Peyer's patch (tissue), 4 donors: Measurements from ENCODE around the gene GRM3. TPM values are rescaled to one million over a fixed set of nuclear protein-coding genes. Genes with fewer than 3 reads are reported as not detected.

Experiments used
- DNase-seq, 3 donors: peaks; one replicate each; pipeline ENCODE4 v3.0.0-alpha.2; 2017 to 2019
- H3K27ac ChIP-seq, 4 donors: fragments of 200-600 bp; sonication (generic); one replicate each; pipeline ENCODE4 v1.5.1; 2016 to 2019
- H3K27me3 ChIP-seq, 2 donors: fragments of 200-600 bp; sonication (generic); one replicate each; pipeline ENCODE4 v1.5.1; 2019
- H3K36me3 ChIP-seq, 3 donors: fragments of 200-600 bp; sonication (generic); one replicate each; pipeline ENCODE4 v1.5.1; 2016 to 2019
- H3K4me1 ChIP-seq, 4 donors: fragments of 200-600 bp; sonication (generic); one replicate each; pipeline ENCODE4 v1.5.1; 2016 to 2019
- H3K4me3 ChIP-seq, 4 donors: fragments of 200-600 bp; sonication (generic); 1 replicate in 3 of 4; 2 replicates in 1 of 4; pipeline ENCODE4 v1.5.1; 2016 to 2019; ENCODE audit warnings: mild to moderate bottlenecking in 1 of 4
- H3K9me3 ChIP-seq, 4 donors: fragments of 200-600 bp; sonication (generic); one replicate each; pipeline ENCODE4 v1.5.1; 2016 to 2019; ENCODE audit warnings: mild to moderate bottlenecking in 1 of 4
- CTCF ChIP-seq, 6 experiments: fragments of 450-650 bp in 4 of 6; fragments of 200-600 bp in 2 of 6; sonication (generic) in 1 of 6; IDR thresholded peaks; one replicate each; pipeline ENCODE4 v1.5.1; 2017 to 2019; ENCODE audit warnings: antibody characterized with exemption in 6 of 6, mild to moderate bottlenecking in 3 of 6, moderate library complexity in 1 of 6
- POLR2A ChIP-seq, 2 donors: fragments of 450-650 bp; IDR thresholded peaks; one replicate each; pipeline ENCODE4 v1.5.1; 2017; ENCODE audit warnings: antibody characterized with exemption in 2 of 2, mild to moderate bottlenecking in 2 of 2, moderate library complexity in 2 of 2
- total RNA-seq, 4 donors: library from RNA; depleted of rRNA; stranded (reverse); fragments of >200 nt; gene quantifications; one replicate each; pipeline ENCODE4 v1.1.0, GENCODE V29; 2016

GRM3 gene
- total RNA-seq, 4 donors from 2014 or later: not detected

- Histone ChIP-seq H3K4me3 (no peak overlapping the region), H3K4me1 (no peaks in the 10 kb centered on the region), H3K36me3 (no peaks in the 10 kb centered on the region), H3K27ac (no peak overlapping the region), H3K27me3 (no peaks in the 10 kb centered on the region), H3K9me3 (no peaks in the 10 kb centered on the region)
- no peak for DNase-seq
- no peak for TF ChIP-seq CTCF (IDR thresholded peaks at IDR 0.05)
- no peak for TF ChIP-seq POLR2A (IDR thresholded peaks at IDR 0.05)
Measured at GRCh38 chr7:86706406-86706805, 62.7 kb downstream of the GRM3 start.

GRCh38 chr7:86708031-86708680, 64.4 kb downstream of the GRM3 start:
- no peak for DNase-seq
- Histone ChIP-seq H3K9me3 (no peaks in the 10 kb centered on the region), H3K27me3 (no peaks in the 10 kb centered on the region), H3K4me1 (no peaks in the 10 kb centered on the region), H3K36me3 (no peaks in the 10 kb centered on the region), H3K4me3 (no peak overlapping the region), H3K27ac (no peak overlapping the region)
- TF ChIP-seq POLR2A (IDR thresholded peaks at IDR 0.05) (no peak), CTCF (IDR thresholded peaks at IDR 0.05) (no peak)

GRCh38 chr7:86720306-86720705, 76.6 kb downstream of the GRM3 start:
- H3K36me3 ChIP-seq: no peaks in the 10 kb centered on the region
- TF ChIP-seq POLR2A (IDR thresholded peaks at IDR 0.05) (no peak), CTCF (IDR thresholded peaks at IDR 0.05) (no peak)
- no peak overlapping the region for H3K27ac ChIP-seq
- no peaks in the 10 kb centered on the region for H3K4me1 ChIP-seq
- H3K4me3 ChIP-seq: no peak overlapping the region
- H3K27me3 ChIP-seq: no peaks in the 10 kb centered on the region
- no peaks in the 10 kb centered on the region for H3K9me3 ChIP-seq
- DNase-seq: no peak

- H3K4me3 ChIP-seq: no peak overlapping the region
- no peaks in the 10 kb centered on the region for H3K27me3 ChIP-seq
- H3K4me1 ChIP-seq: no peaks in the 10 kb centered on the region
- H3K36me3 ChIP-seq: no peaks in the 10 kb centered on the region
- no peak for DNase-seq
- peaks cover 0 to 5% (median 0%) of the 10 kb centered on the region in 4 donors for H3K9me3 ChIP-seq
- TF ChIP-seq CTCF (IDR thresholded peaks at IDR 0.05): no peak
- no peak for TF ChIP-seq POLR2A (IDR thresholded peaks at IDR 0.05)
- no peak overlapping the region for H3K27ac ChIP-seq
Measured at GRCh38 chr7:86733783-86734182, 90.1 kb downstream of the GRM3 start.

- no peaks in the 10 kb centered on the region for H3K36me3 ChIP-seq
- no peak for DNase-seq
- no peaks in the 10 kb centered on the region for H3K4me1 ChIP-seq
- no peak overlapping the region for H3K27ac ChIP-seq
- no peaks in the 10 kb centered on the region for H3K9me3 ChIP-seq
- H3K27me3 ChIP-seq: no peaks in the 10 kb centered on the region
- no peak for TF ChIP-seq POLR2A (IDR thresholded peaks at IDR 0.05)
- no peak for TF ChIP-seq CTCF (IDR thresholded peaks at IDR 0.05)
- no peak overlapping the region for H3K4me3 ChIP-seq
Measured at GRCh38 chr7:86745013-86745745, 101.5 kb downstream of the GRM3 start.
